GM23338 (cell line): ENCODE data around the gene HES7. TPM values are rescaled to one million over a fixed set of nuclear protein-coding genes. Genes with fewer than 3 reads are reported as not detected.

Experiments
- ATAC-seq: fragments of 200-7000 bp; cut with Tn5 transposase; 3 replicates; pipeline ENCODE4 v1.9.1; 2020
- DNase-seq: peaks from one replicate; pipeline ENCODE4 v3.0.0-alpha.2; 2015; ENCODE audit warnings: low spot score
- H2AFZ ChIP-seq: fragments of 200-600 bp; sonication (generic); 2 replicates; pipeline ENCODE4 v1.8.0; 2016; ENCODE audit warnings: antibody characterized with exemption, mild to moderate bottlenecking, moderate library complexity
- H3F3A ChIP-seq: fragments of 200-600 bp; sonication (generic); replicated peaks from 2 replicates; pipeline ENCODE4 v1.8.0; 2017; ENCODE audit warnings: antibody characterized with exemption, mixed run types, low read depth
- H3K27ac ChIP-seq: fragments of 200-600 bp; sonication (generic); 2 replicates; pipeline ENCODE4 v1.6.1; 2016; ENCODE audit warnings: low read depth
- H3K27me3 ChIP-seq: fragments of 200-600 bp; sonication (generic); 2 replicates; pipeline ENCODE4 v1.8.0; 2016; ENCODE audit warnings: mild to moderate bottlenecking, mixed run types, moderate library complexity; ENCODE audit not compliant: insufficient read depth
- H3K36me3 ChIP-seq: fragments of 200-600 bp; sonication (generic); 2 replicates; pipeline ENCODE4 v1.8.0; 2016; ENCODE audit warnings: mild to moderate bottlenecking; ENCODE audit not compliant: insufficient read depth
- H3K4me1 ChIP-seq: fragments of 200-600 bp; sonication (generic); 2 replicates; pipeline ENCODE4 v1.8.0; 2016; ENCODE audit warnings: mild to moderate bottlenecking, moderate library complexity; ENCODE audit not compliant: insufficient read depth
- H3K4me2 ChIP-seq: fragments of 200-600 bp; sonication (generic); 2 replicates; pipeline ENCODE4 v1.7.1; 2017; ENCODE audit warnings: mixed run types
- H3K4me3 ChIP-seq: fragments of 200-600 bp; sonication (generic); 2 replicates; pipeline ENCODE4 v1.6.1; 2016; ENCODE audit warnings: mixed run types
- H3K79me2 ChIP-seq: fragments of 200-600 bp; sonication (generic); replicated peaks from 2 replicates; pipeline ENCODE4 v1.8.0; 2017; ENCODE audit warnings: mild to moderate bottlenecking; ENCODE audit not compliant: insufficient read depth
- H3K9me2 ChIP-seq: fragments of 200-600 bp; sonication (generic); 2 replicates; pipeline ENCODE4 v1.8.0; 2017; ENCODE audit not compliant: insufficient read depth
- H4K20me1 ChIP-seq: fragments of 200-600 bp; sonication (generic); replicated peaks from 2 replicates; pipeline ENCODE4 v1.8.0; 2017; ENCODE audit warnings: mild to moderate bottlenecking; ENCODE audit not compliant: insufficient read depth
- H3K27ac Mint-ChIP-seq: 2 replicates; pipeline ENCODE4 v1.8.0; 2020; ENCODE audit warnings: inconsistent platforms, mild to moderate bottlenecking, moderate library complexity, mixed read lengths
- H3K27me3 Mint-ChIP-seq: 3 replicates; pipeline ENCODE4 v1.8.0; 2022; ENCODE audit warnings: low read depth, mild to moderate bottlenecking, moderate library complexity, mixed read lengths, inconsistent platforms; ENCODE audit not compliant: insufficient read depth, poor library complexity
- H3K36me3 Mint-ChIP-seq: 3 replicates; pipeline ENCODE4 v1.8.0; 2021; ENCODE audit warnings: low read depth, mild to moderate bottlenecking, inconsistent platforms, moderate library complexity, mixed read lengths
- H3K4me1 Mint-ChIP-seq: 3 replicates; pipeline ENCODE4 v1.8.0; 2020; ENCODE audit warnings: mild to moderate bottlenecking, inconsistent platforms, mixed read lengths
- H3K4me3 Mint-ChIP-seq: 3 replicates; pipeline ENCODE4 v1.8.0; 2021; ENCODE audit warnings: moderate library complexity, mild to moderate bottlenecking, inconsistent platforms, mixed read lengths
- H3K9me3 Mint-ChIP-seq: 3 replicates; pipeline ENCODE4 v1.8.0; 2020; ENCODE audit warnings: moderate library complexity, mild to moderate bottlenecking, inconsistent platforms, mixed read lengths
- REST ChIP-seq: IDR thresholded peaks from one replicate; pipeline ENCODE4 v1.6.1; 2018; ENCODE audit warnings: antibody characterized with exemption; ENCODE audit not compliant: unreplicated experiment
- ZNF462 ChIP-seq: fragments of 250-450 bp; sonication (Bioruptor Pico); IDR thresholded peaks from 2 replicates; pipeline ENCODE4 v1.5.0; 2020; ENCODE audit warnings: mild to moderate bottlenecking, moderate library complexity
- polyA plus RNA-seq: library from polyadenylated mRNA; unstranded; fragments of >200 nt; fragmentation: Nextera tagmentation; extraction: Ambion mirVana; gene quantifications from 2 replicates; pipeline ENCODE4 v1.2.1, GENCODE V29; 2016
- total RNA-seq: library from RNA; depleted of rRNA; stranded (reverse); fragments of >200 nt; shearing (Covaris generic); gene quantifications from 2 replicates; pipeline ENCODE4 v1.2.3, GENCODE V29; 2014

HES7 gene
- total and polyA plus RNA-seq, 2 experiments from 2014 or later = 0.14 TPM; not detected in 1

- TF ChIP-seq ZNF462 (CRISPR knock-in tag) = no peak
- TF ChIP-seq REST = no peak
Measured at GRCh38 chr17:8143581-8144400, 19.9 kb upstream of the HES7 start (continued).

- Mint-ChIP-seq H3K36me3 (peaks cover 43% of the 10 kb centered on the region), H3K4me3 (no peak overlapping the region), H3K4me1 (no peaks in the 10 kb centered on the region), H3K27ac (no peak overlapping the region), H3K9me3 (peaks cover 4% of the 10 kb centered on the region; the same call in 1 of the 3 replicates), H3K27me3 (peaks cover 7% of the 10 kb centered on the region)
- Histone ChIP-seq H4K20me1 (no peaks in the 10 kb centered on the region), H3K4me2 (no peak overlapping the region), H3K27ac (no peak overlapping the region), H3K4me1 (no peaks in the 10 kb centered on the region), H3K79me2 (no peaks in the 10 kb centered on the region), H3K4me3 (no peak overlapping the region), H2AFZ (no peak overlapping the region), H3K27me3 (peaks cover 1% of the 10 kb centered on the region; the same call in 1 of the 2 replicates), H3K9me2 (no peaks in the 10 kb centered on the region), H3F3A (peaks cover 17% of the 10 kb centered on the region), H3K36me3 (peaks cover 7% of the 10 kb centered on the region; the same call in 1 of the 2 replicates)
- DNase-seq (no peak), ATAC-seq (no peak)
- no peak for TF ChIP-seq ZNF462 (CRISPR knock-in tag)
Measured at GRCh38 chr17:8142887-8143580, 19.1 kb upstream of the HES7 start.
